DOHH2 (cell line): Measurements from ENCODE around the gene CMSS1.

ENCODE experiments used
- EZH2phosphoT487 ChIP-seq: fragments of 200-600 bp; sonication (generic); IDR thresholded peaks from 2 replicates; pipeline ENCODE4 v1.6.1; 2017; ENCODE audit warnings: borderline replicate concordance, mild to moderate bottlenecking, antibody characterized with exemption, low read length, moderate library complexity, mixed read lengths
- TF ChIP-seq, protein P1 (sequence below): fragments of 200-600 bp; sonication (generic); IDR thresholded peaks from one replicate; pipeline ENCODE4 v1.5.1; 2014; ENCODE audit warnings: antibody characterized with exemption, mild to moderate bottlenecking, low read depth, low read length; ENCODE audit not compliant: poor library complexity, severe bottlenecking

DNA sequence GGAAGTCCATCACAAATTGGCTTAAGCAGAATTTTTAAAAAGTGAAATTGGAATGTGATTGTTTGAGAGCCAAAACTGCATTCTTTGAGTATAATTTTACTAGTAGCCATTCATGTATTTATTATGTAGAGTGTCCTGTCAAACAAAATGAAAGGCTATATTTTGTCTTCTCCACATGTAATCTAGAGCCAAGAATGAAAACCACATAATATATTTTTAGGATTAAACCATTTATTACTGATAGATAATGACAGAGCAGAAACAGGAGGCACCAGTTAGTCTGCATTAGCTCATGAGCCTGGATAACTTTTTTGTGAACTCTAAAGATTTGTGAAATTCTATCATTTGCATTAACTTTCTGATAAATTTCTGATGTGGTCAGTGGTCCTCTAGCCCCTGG, 166.5 kb downstream of the CMSS1 start:
- TF ChIP-seq, protein P1, sequence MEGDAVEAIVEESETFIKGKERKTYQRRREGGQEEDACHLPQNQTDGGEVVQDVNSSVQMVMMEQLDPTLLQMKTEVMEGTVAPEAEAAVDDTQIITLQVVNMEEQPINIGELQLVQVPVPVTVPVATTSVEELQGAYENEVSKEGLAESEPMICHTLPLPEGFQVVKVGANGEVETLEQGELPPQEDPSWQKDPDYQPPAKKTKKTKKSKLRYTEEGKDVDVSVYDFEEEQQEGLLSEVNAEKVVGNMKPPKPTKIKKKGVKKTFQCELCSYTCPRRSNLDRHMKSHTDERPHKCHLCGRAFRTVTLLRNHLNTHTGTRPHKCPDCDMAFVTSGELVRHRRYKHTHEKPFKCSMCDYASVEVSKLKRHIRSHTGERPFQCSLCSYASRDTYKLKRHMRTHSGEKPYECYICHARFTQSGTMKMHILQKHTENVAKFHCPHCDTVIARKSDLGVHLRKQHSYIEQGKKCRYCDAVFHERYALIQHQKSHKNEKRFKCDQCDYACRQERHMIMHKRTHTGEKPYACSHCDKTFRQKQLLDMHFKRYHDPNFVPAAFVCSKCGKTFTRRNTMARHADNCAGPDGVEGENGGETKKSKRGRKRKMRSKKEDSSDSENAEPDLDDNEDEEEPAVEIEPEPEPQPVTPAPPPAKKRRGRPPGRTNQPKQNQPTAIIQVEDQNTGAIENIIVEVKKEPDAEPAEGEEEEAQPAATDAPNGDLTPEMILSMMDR = no peak
- TF ChIP-seq EZH2phosphoT487 = no peak
